Activated T-helper 1 cell treated with Interleukin-2 at 50 U/mL for 16 hours (primary cell): Measurements from ENCODE around the gene UCP2.
"Not testable (repeated sequence)": the region's sequence is repeated elsewhere in the genome, so short reads cannot be mapped to it uniquely, and the experiment has no call there.

ENCODE experiments used
- DNase-seq: peaks from one replicate; pipeline ENCODE4 v3.0.0-alpha.2; 2020; ENCODE audit warnings: low read depth

The UCP2 gene

GRCh38 chr11:73991471-73992006, 8.9 kb upstream of the UCP2 start:
- no peak for DNase-seq

GRCh38 chr11:73990730-73991129, 8.1 kb upstream of the UCP2 start:
- DNase-seq, result no peak

GRCh38 chr11:73989156-73989555, 6.5 kb upstream of the UCP2 start:
- DNase-seq, result no peak

GRCh38 chr11:73988227-73988626, 5.6 kb upstream of the UCP2 start:
- no peak for DNase-seq

- not testable (repeated sequence) for DNase-seq
Measured at GRCh38 chr11:73985661-73986060, 3.0 kb upstream of the UCP2 start.

GRCh38 chr11:73983741-73984538, 1.3 kb upstream of the UCP2 start:
- no peak for DNase-seq

GRCh38 chr11:73982990-73983740, 522 bp upstream of the UCP2 start:
- peak; percentile 85 for DNase-seq

- DNase-seq, result no peak
Measured at GRCh38 chr11:73981051-73981805, 1.4 kb downstream of the UCP2 start.

GRCh38 chr11:73980001-73980961, 2.4 kb downstream of the UCP2 start:
- DNase-seq, result peak; percentile 71

- no peak for DNase-seq
Measured at GRCh38 chr11:73978576-73979086, 4.0 kb downstream of the UCP2 start.

GRCh38 chr11:73977856-73978519, 4.7 kb downstream of the UCP2 start:
- DNase-seq, result no peak

GRCh38 chr11:73976451-73977151, 6.0 kb downstream of the UCP2 start:
- DNase-seq, result no peak

GRCh38 chr11:73975479-73975757, 7.2 kb downstream of the UCP2 start:
- DNase-seq, result no peak

- DNase-seq, result no peak
Measured at GRCh38 chr11:73974604-73975478, 7.8 kb downstream of the UCP2 start.

GRCh38 chr11:73972620-73973449, 9.8 kb downstream of the UCP2 start:
- no peak for DNase-seq

- no peak for DNase-seq
Measured at GRCh38 chr11:73972187-73972586, 10.5 kb downstream of the UCP2 start.

- no peak for DNase-seq
Measured at GRCh38 chr11:73971175-73971719, 11.4 kb downstream of the UCP2 start.
